GM12878 (cell line): Measurements from ENCODE around the gene LDHA. TPM values are rescaled to one million over a fixed set of nuclear protein-coding genes. Genes with fewer than 3 reads are reported as not detected.

Experiments
- ATF3 ChIP-seq: IDR thresholded peaks from 2 replicates; pipeline ENCODE4 v1.6.1; 2011; ENCODE audit warnings: low read depth, mild to moderate bottlenecking, low read length, moderate library complexity, borderline replicate concordance; ENCODE audit errors: extremely low read depth
- BMI1 ChIP-seq: fragments of 450-650 bp; IDR thresholded peaks from 2 replicates; pipeline ENCODE4 v1.6.1; 2016; ENCODE audit warnings: mild to moderate bottlenecking, moderate library complexity, borderline replicate concordance
- CEBPZ ChIP-seq: fragments of 150-350 bp; IDR thresholded peaks from 2 replicates; pipeline ENCODE4 v1.6.1; 2016; ENCODE audit warnings: low read depth, low read length
- ESRRA ChIP-seq: IDR thresholded peaks from 2 replicates; pipeline ENCODE4 v1.6.1; 2012; ENCODE audit warnings: mild to moderate bottlenecking, low read length, improper control_type of control experiment
- FOXK2 ChIP-seq: fragments of 450-650 bp; IDR thresholded peaks from 2 replicates; pipeline ENCODE4 v1.6.1; 2017; ENCODE audit warnings: mild to moderate bottlenecking, moderate library complexity
- IRF5 ChIP-seq: fragments of 450-650 bp; IDR thresholded peaks from 2 replicates; pipeline ENCODE4 v1.6.1; 2017; ENCODE audit warnings: borderline replicate concordance
- MYB ChIP-seq: fragments of 150-350 bp; IDR thresholded peaks from 2 replicates; pipeline ENCODE4 v1.6.1; 2014; ENCODE audit warnings: mild to moderate bottlenecking, low read depth, low read length, borderline replicate concordance
- NFIC ChIP-seq: IDR thresholded peaks from 2 replicates; pipeline ENCODE4 v1.6.1; 2012; ENCODE audit warnings: low read depth, mild to moderate bottlenecking, inconsistent platforms, low read length, moderate library complexity
- NFYA ChIP-seq: IDR thresholded peaks from 2 replicates; pipeline ENCODE4 v1.6.1; 2011; ENCODE audit warnings: low read depth, mild to moderate bottlenecking, low read length, improper control_type of control experiment, borderline replicate concordance
- NFYB ChIP-seq: IDR thresholded peaks from 2 replicates; pipeline ENCODE4 v1.6.1; 2011; ENCODE audit warnings: low read depth, mild to moderate bottlenecking, low read length, improper control_type of control experiment, moderate library complexity; ENCODE audit not compliant: insufficient read depth
- NKRF ChIP-seq: fragments of 450-650 bp; conservative IDR thresholded peaks from 2 replicates; pipeline ENCODE4 v1.6.1; 2017; ENCODE audit warnings: mild to moderate bottlenecking, moderate library complexity
- NR2C2 ChIP-seq: IDR thresholded peaks from 2 replicates; pipeline ENCODE4 v1.6.1; 2011; ENCODE audit warnings: borderline replicate concordance, low read depth; ENCODE audit not compliant: control insufficient read depth, insufficient read length
- PKNOX1 ChIP-seq: fragments of 450-650 bp; IDR thresholded peaks from 2 replicates; pipeline ENCODE4 v1.6.1; 2016; ENCODE audit warnings: mild to moderate bottlenecking
- PML ChIP-seq: IDR thresholded peaks from 2 replicates; pipeline ENCODE4 v1.6.1; 2012; ENCODE audit warnings: low read length, inconsistent platforms
- SIX5 ChIP-seq: IDR thresholded peaks from 2 replicates; pipeline ENCODE4 v1.6.1; 2011; ENCODE audit warnings: mild to moderate bottlenecking, low read depth, low read length, moderate library complexity; ENCODE audit not compliant: severe bottlenecking
- SMARCA5 ChIP-seq: fragments of 450-650 bp; IDR thresholded peaks from 2 replicates; pipeline ENCODE4 v1.6.1; 2017; ENCODE audit warnings: mild to moderate bottlenecking
- SREBF1 ChIP-seq: IDR thresholded peaks from 2 replicates; pipeline ENCODE4 v1.6.1; 2012; ENCODE audit warnings: mild to moderate bottlenecking, low read length
- SRF ChIP-seq, 2 experiments: IDR thresholded peaks; 2 replicates each; pipeline ENCODE4 v1.6.1; 2011; ENCODE audit warnings: low read depth in 2 of 2, low read length in 2 of 2, mild to moderate bottlenecking in 1 of 2, moderate library complexity in 1 of 2
- TARDBP ChIP-seq: IDR thresholded peaks from 2 replicates; pipeline ENCODE4 v1.6.1; 2016; ENCODE audit warnings: borderline replicate concordance
- TCF7 ChIP-seq: IDR thresholded peaks from 2 replicates; pipeline ENCODE4 v1.6.1; 2014; ENCODE audit warnings: antibody characterized with exemption, borderline replicate concordance
- USF1 ChIP-seq: IDR thresholded peaks from 2 replicates; pipeline ENCODE4 v1.6.1; 2011; ENCODE audit warnings: borderline replicate concordance, low read depth, mild to moderate bottlenecking, moderate library complexity, mixed read lengths, low read length; ENCODE audit not compliant: insufficient read depth; ENCODE audit errors: extremely low read length
- ZNF274 ChIP-seq: IDR thresholded peaks from one replicate; pipeline ENCODE4 v1.8.0; 2011; ENCODE audit not compliant: insufficient read length, insufficient read depth
- polyA plus RNA-seq, 11 experiments: library from polyadenylated mRNA; depleted of rRNA in 4 of 11; unstranded in 6 of 11; stranded (reverse) in 5 of 11; fragments of >200 nt; fragmentation: Nextera tagmentation in 4 of 11; fragmentation: Illumina TruSeq in 1 of 11; extraction: Ambion mirVana in 4 of 11; extraction: Trizol in 1 of 11; gene quantifications; 1 replicate in 1 of 11; 2 replicates in 10 of 11; pipeline versions ENCODE4 v1.2.1 to v1.2.3, GENCODE V29; 2011 to 2016; ENCODE audit warnings: inconsistent platforms in 2 of 11, missing spikeins in 2 of 11, low read depth in 1 of 11
- total RNA-seq, 4 experiments: library from RNA; depleted of rRNA in 3 of 4; stranded (reverse); fragments of >200 nt in 3 of 4; fragmentation: Illumina TruSeq in 1 of 4; extraction: Trizol in 1 of 4; gene quantifications; 2 replicates each; pipeline versions ENCODE4 v1.2.1 to v1.2.3, GENCODE V29; 2013 to 2021

Gene LDHA
- total and polyA plus RNA-seq, 10 of the 15 experiments (the other 5 are each of a cell fraction or from before 2014, with no cell fraction given), result 773 to 2,300 (median 1,367) TPM

- TF ChIP-seq CEBPZ (no peak), FOXK2 (no peak), SMARCA5 (peak; percentile 52; the same call in 1 of the 2 replicates), PML (peak; percentile 99), MYB (no peak), ESRRA (no peak), NR2C2 (no peak), PKNOX1 (no peak), NFYB (no peak), SIX5 (no peak), ZNF274 (no peak), USF1 (peak; percentile 75), SRF (IDR thresholded peaks at IDR 0.05; ENCODE audit: low read depth in 2 of 2, low read length in 2 of 2) (no peak), TCF7 (no peak), NFIC (no peak), NFYA (no peak), TARDBP (peak; percentile 78), IRF5 (no peak), BMI1 (no peak), NKRF (peak; percentile 96), SREBF1 (no peak), ATF3 (no peak)
Observed at GRCh38 chr11:18394275-18394927, at the start of gene LDHA (continued).
